Measurements from ENCODE around the gene GPC2. TPM values are rescaled to one million over a fixed set of nuclear protein-coding genes. Genes with fewer than 3 reads are reported as not detected.

Gene GPC2
- total RNA-seq, 3 donors from 2014 or later (not counting 1 experiment from before 2014, with no cell fraction given), result 1.9 to 2.4 (median 2.3) TPM

GRCh38 chr7:100158229-100159098, 18.7 kb downstream of the GPC2 start, which contains the start of gene TRAPPC14:
Gene TRAPPC14, minus strand, starts transcription at chr7:100158723. Its CDS starts 224 bp downstream, at chr7:100158499.
- WGBS (ENCODE audit: insufficient coverage), result under 1% methylated on average over 87 of the region's 87 CpGs
- Histone ChIP-seq H3K27ac (ENCODE audit: low read length) (peak within 1 kb of the TSS; percentile 64), H3K4me1 (ENCODE audit: control insufficient read depth, insufficient read depth, low read length) (peaks cover 31% of the 10 kb centered on the region), H3K36me3 (ENCODE audit: control insufficient read depth, insufficient read depth, low read length) (peaks cover 26% of the 10 kb centered on the region), H3K9me3 (ENCODE audit: control insufficient read depth, insufficient read depth, low read length) (no peaks in the 10 kb centered on the region), H3K27me3 (ENCODE audit: control insufficient read depth, insufficient read depth, low read length) (no peaks in the 10 kb centered on the region), H3K4me3 (ENCODE audit: low read length) (peak within 1 kb of the TSS; percentile 66)
- intact Hi-C loops (cut with micrococcal nuclease), result loop anchor here (1.0 kb wide), 1 partner anchor 10 kb away; the partner anchor contains the start of gene LAMTOR4
- Mint-ChIP-seq H3K27me3 (ENCODE audit: low read depth in 2 of 2) (no peaks in the 10 kb centered on the region), H3K27ac (peak within 1 kb of the TSS; percentile 80 to 85), H3K9me3 (no peaks in the 10 kb centered on the region), H3K36me3 (no peaks in the 10 kb centered on the region), H3K4me3 (peak within 1 kb of the TSS; percentile 86), H3K4me1 (peaks cover 6 to 20% of the 10 kb centered on the region in 2 donors)
- DNase-seq (peak; percentile 88 to 93), ATAC-seq (peak; percentile 91 to 94 (median 94))
- no peak for TF ChIP-seq CTCF (IDR thresholded peaks at IDR 0.05)

- Histone ChIP-seq H3K9me3 (ENCODE audit: control insufficient read depth, insufficient read depth, low read length) (no peaks in the 10 kb centered on the region), H3K27ac (ENCODE audit: low read length) (peak overlapping the region; percentile 56), H3K36me3 (ENCODE audit: control insufficient read depth, insufficient read depth, low read length) (peaks cover 30% of the 10 kb centered on the region), H3K4me1 (ENCODE audit: control insufficient read depth, insufficient read depth, low read length) (peaks cover 35% of the 10 kb centered on the region), H3K4me3 (ENCODE audit: low read length) (peak overlapping the region; percentile 66), H3K27me3 (ENCODE audit: control insufficient read depth, insufficient read depth, low read length) (no peaks in the 10 kb centered on the region)
- Mint-ChIP-seq H3K36me3 (no peaks in the 10 kb centered on the region), H3K4me3 (peak overlapping the region; percentile 86), H3K27ac (peak overlapping the region; percentile 80 to 85), H3K27me3 (ENCODE audit: low read depth in 2 of 2) (no peaks in the 10 kb centered on the region), H3K4me1 (peaks cover 7 to 23% of the 10 kb centered on the region in 2 donors), H3K9me3 (no peaks in the 10 kb centered on the region)
- DNase-seq, result peak in 1 of 2 donors; percentile 33
- peak in 1 of 3 donors; percentile 1 for ATAC-seq
- no peak for TF ChIP-seq CTCF (IDR thresholded peaks at IDR 0.05)
- intact Hi-C loops (cut with micrococcal nuclease), result loop anchor here (1.0 kb wide), 1 partner anchor 9 kb away; the partner anchor contains the start of gene LAMTOR4
- WGBS (ENCODE audit: insufficient coverage), result 34% methylated on average over 30 of the region's 32 CpGs
Measured at GRCh38 chr7:100157334-100158228, 19.6 kb downstream of the GPC2 start.

- Histone ChIP-seq H3K9me3 (ENCODE audit: control insufficient read depth, insufficient read depth, low read length) (no peaks in the 10 kb centered on the region), H3K4me1 (ENCODE audit: control insufficient read depth, insufficient read depth, low read length) (peaks cover 37% of the 10 kb centered on the region), H3K27ac (ENCODE audit: low read length) (peak overlapping the region; percentile 56), H3K36me3 (ENCODE audit: control insufficient read depth, insufficient read depth, low read length) (peaks cover 33% of the 10 kb centered on the region), H3K27me3 (ENCODE audit: control insufficient read depth, insufficient read depth, low read length) (no peaks in the 10 kb centered on the region), H3K4me3 (ENCODE audit: low read length) (no peak overlapping the region)
- Mint-ChIP-seq H3K27me3 (ENCODE audit: low read depth in 2 of 2) (no peaks in the 10 kb centered on the region), H3K9me3 (no peaks in the 10 kb centered on the region), H3K4me1 (peaks cover 12 to 29% of the 10 kb centered on the region in 2 donors), H3K4me3 (peak overlapping the region; percentile 68), H3K27ac (peak overlapping the region; percentile 80 to 82), H3K36me3 (no peaks in the 10 kb centered on the region)
- intact Hi-C loops (cut with micrococcal nuclease), result no loop called here
- TF ChIP-seq CTCF (IDR thresholded peaks at IDR 0.05), result no peak
- WGBS (ENCODE audit: insufficient coverage), result 92% methylated on average over 5 of the region's 5 CpGs
- peak in 1 of 2 donors; percentile 9 for DNase-seq
- ATAC-seq, result no peak
Measured at GRCh38 chr7:100157069-100157333, 20.2 kb downstream of the GPC2 start.
